Measurements from ENCODE around the gene KRT80. TPM values are rescaled to one million over a fixed set of nuclear protein-coding genes. Genes with fewer than 3 reads are reported as not detected.

The KRT80 gene
- total and polyA plus RNA-seq, 2 experiments from 2014 or later: not detected

DNA sequence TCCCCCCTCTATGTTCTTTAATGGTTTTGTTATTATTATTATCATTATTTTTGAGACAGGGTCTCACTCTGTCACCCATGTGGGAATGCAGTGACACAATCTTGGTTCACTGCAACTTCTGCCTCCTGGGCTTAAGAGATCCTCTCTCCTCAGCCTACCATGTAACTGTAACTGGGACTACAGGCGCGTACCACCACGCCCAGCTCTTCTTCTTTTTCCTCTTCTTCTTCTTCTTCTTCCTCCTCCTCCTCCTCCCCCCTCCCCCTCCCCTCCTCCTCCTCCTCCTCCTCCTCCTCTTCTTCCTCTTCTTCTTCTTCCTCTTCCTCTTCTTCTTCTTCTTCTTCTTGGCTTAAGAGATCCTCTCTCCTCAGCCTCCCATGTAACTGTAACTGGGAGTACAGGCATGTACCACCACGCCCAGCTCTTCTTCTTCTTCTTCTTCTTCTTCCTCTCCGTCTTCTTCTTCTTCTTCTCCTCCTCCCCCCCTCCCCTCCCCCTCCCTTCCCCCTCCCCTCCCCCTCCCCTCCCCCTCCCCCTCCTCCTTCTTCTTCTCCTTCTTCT is 35.9 kb upstream of the KRT80 start:
- Histone ChIP-seq H3K79me2 (replicated peaks; ENCODE audit: insufficient read depth) (no peaks in the 10 kb centered on the region), H3K4me3 (no peak overlapping the region), H3F3A (replicated peaks; ENCODE audit: low read depth) (no peaks in the 10 kb centered on the region), H3K36me3 (ENCODE audit: insufficient read depth) (no peaks in the 10 kb centered on the region), H4K20me1 (replicated peaks; ENCODE audit: insufficient read depth) (no peaks in the 10 kb centered on the region), H3K4me2 (no peak overlapping the region), H2AFZ (no peak overlapping the region), H3K27ac (ENCODE audit: low read depth) (no peak overlapping the region), H3K4me1 (ENCODE audit: insufficient read depth) (peaks cover 12% of the 10 kb centered on the region), H3K27me3 (ENCODE audit: insufficient read depth) (peaks cover 18% of the 10 kb centered on the region), H3K9me2 (ENCODE audit: insufficient read depth) (no peaks in the 10 kb centered on the region)
- TF ChIP-seq, protein P1, sequence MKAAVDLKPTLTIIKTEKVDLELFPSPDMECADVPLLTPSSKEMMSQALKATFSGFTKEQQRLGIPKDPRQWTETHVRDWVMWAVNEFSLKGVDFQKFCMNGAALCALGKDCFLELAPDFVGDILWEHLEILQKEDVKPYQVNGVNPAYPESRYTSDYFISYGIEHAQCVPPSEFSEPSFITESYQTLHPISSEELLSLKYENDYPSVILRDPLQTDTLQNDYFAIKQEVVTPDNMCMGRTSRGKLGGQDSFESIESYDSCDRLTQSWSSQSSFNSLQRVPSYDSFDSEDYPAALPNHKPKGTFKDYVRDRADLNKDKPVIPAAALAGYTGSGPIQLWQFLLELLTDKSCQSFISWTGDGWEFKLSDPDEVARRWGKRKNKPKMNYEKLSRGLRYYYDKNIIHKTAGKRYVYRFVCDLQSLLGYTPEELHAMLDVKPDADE (IDR thresholded peaks at IDR 0.05): no peak
- TF ChIP-seq, protein P2, sequence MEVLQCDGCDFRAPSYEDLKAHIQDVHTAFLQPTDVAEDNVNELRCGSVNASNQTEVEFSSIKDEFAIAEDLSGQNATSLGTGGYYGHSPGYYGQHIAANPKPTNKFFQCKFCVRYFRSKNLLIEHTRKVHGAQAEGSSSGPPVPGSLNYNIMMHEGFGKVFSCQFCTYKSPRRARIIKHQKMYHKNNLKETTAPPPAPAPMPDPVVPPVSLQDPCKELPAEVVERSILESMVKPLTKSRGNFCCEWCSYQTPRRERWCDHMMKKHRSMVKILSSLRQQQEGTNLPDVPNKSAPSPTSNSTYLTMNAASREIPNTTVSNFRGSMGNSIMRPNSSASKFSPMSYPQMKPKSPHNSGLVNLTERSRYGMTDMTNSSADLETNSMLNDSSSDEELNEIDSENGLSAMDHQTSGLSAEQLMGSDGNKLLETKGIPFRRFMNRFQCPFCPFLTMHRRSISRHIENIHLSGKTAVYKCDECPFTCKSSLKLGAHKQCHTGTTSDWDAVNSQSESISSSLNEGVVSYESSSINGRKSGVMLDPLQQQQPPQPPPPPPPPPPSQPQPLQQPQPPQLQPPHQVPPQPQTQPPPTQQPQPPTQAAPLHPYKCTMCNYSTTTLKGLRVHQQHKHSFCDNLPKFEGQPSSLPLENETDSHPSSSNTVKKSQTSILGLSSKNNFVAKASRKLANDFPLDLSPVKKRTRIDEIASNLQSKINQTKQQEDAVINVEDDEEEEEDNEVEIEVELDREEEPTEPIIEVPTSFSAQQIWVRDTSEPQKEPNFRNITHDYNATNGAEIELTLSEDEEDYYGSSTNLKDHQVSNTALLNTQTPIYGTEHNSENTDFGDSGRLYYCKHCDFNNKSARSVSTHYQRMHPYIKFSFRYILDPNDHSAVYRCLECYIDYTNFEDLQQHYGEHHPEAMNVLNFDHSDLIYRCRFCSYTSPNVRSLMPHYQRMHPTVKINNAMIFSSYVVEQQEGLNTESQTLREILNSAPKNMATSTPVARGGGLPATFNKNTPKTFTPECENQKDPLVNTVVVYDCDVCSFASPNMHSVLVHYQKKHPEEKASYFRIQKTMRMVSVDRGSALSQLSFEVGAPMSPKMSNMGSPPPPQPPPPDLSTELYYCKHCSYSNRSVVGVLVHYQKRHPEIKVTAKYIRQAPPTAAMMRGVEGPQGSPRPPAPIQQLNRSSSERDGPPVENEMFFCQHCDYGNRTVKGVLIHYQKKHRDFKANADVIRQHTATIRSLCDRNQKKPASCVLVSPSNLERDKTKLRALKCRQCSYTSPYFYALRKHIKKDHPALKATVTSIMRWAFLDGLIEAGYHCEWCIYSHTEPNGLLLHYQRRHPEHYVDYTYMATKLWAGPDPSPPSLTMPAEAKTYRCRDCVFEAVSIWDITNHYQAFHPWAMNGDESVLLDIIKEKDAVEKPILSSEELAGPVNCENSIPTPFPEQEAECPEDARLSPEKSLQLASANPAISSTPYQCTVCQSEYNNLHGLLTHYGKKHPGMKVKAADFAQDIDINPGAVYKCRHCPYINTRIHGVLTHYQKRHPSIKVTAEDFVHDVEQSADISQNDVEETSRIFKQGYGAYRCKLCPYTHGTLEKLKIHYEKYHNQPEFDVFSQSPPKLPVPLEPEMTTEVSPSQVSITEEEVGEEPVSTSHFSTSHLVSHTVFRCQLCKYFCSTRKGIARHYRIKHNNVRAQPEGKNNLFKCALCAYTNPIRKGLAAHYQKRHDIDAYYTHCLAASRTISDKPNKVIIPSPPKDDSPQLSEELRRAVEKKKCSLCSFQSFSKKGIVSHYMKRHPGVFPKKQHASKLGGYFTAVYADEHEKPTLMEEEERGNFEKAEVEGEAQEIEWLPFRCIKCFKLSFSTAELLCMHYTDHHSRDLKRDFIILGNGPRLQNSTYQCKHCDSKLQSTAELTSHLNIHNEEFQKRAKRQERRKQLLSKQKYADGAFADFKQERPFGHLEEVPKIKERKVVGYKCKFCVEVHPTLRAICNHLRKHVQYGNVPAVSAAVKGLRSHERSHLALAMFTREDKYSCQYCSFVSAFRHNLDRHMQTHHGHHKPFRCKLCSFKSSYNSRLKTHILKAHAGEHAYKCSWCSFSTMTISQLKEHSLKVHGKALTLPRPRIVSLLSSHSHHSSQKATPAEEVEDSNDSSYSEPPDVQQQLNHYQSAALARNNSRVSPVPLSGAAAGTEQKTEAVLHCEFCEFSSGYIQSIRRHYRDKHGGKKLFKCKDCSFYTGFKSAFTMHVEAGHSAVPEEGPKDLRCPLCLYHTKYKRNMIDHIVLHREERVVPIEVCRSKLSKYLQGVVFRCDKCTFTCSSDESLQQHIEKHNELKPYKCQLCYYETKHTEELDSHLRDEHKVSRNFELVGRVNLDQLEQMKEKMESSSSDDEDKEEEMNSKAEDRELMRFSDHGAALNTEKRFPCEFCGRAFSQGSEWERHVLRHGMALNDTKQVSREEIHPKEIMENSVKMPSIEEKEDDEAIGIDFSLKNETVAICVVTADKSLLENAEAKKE (CRISPR knock-in tag; IDR thresholded peaks at IDR 0.05): no peak
- no peak for TF ChIP-seq EZH2 (IDR thresholded peaks at IDR 0.05; ENCODE audit: low read depth, unreplicated experiment)
- no peak overlapping the region for H3K27ac Mint-ChIP-seq
- H3K27me3 Mint-ChIP-seq (ENCODE audit: insufficient read depth, low read depth, poor library complexity): peaks cover 26% of the 10 kb centered on the region
- H3K4me3 Mint-ChIP-seq: no peak overlapping the region
- H3K9me3 Mint-ChIP-seq: no peaks in the 10 kb centered on the region
- H3K4me1 Mint-ChIP-seq: peaks cover 24% of the 10 kb centered on the region
- no peak for DNase-seq (ENCODE audit: low spot score)
- ATAC-seq: no peak
- H3K36me3 Mint-ChIP-seq (ENCODE audit: low read depth): no peaks in the 10 kb centered on the region

DNA sequence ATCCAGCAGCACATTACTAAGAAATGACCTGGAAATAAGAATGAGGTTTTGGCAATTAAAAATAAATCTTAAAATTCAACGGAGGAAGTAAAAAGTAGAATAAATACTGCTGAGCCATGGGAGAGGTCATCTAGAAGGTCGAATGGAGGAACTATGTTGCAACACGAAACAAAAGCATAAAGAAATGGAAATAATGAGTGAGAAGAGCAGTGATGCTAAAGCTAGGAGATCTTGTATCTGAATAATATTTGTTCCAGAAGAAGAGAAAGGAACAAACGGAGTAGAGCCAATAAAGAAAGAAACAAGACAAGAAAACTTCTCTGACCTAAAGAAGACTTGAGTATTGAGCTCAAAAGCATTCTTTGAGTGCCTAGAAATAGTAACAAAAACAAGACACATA is 34.6 kb upstream of the KRT80 start:
- no peaks in the 10 kb centered on the region for H3K9me2 ChIP-seq (ENCODE audit: insufficient read depth)
- ATAC-seq (no peak), DNase-seq (ENCODE audit: low spot score) (no peak)
- no peaks in the 10 kb centered on the region for H3K36me3 ChIP-seq (ENCODE audit: insufficient read depth)
- no peak overlapping the region for H3K4me3 ChIP-seq
- no peaks in the 10 kb centered on the region for H3F3A ChIP-seq (replicated peaks; ENCODE audit: low read depth)
- peaks cover 5% of the 10 kb centered on the region for H3K27me3 ChIP-seq (ENCODE audit: insufficient read depth)
- H3K27ac Mint-ChIP-seq: no peak overlapping the region
- H4K20me1 ChIP-seq (replicated peaks; ENCODE audit: insufficient read depth): no peaks in the 10 kb centered on the region
- peaks cover 11% of the 10 kb centered on the region for H3K4me1 Mint-ChIP-seq
- no peak overlapping the region for H3K27ac ChIP-seq (ENCODE audit: low read depth)
- no peaks in the 10 kb centered on the region; the same call in 2 of the 3 replicates for H3K9me3 Mint-ChIP-seq
- H3K4me1 ChIP-seq (ENCODE audit: insufficient read depth): 0 out of 2 replicates have a peak, but pooled peaks cover 4% of the 10 kb centered on the region
- H3K36me3 Mint-ChIP-seq (ENCODE audit: low read depth): no peaks in the 10 kb centered on the region
- peaks cover 13% of the 10 kb centered on the region for H3K27me3 Mint-ChIP-seq (ENCODE audit: insufficient read depth, low read depth, poor library complexity)
- H2AFZ ChIP-seq: no peak overlapping the region
- H3K4me3 Mint-ChIP-seq: no peak overlapping the region
- no peak overlapping the region for H3K4me2 ChIP-seq
- no peaks in the 10 kb centered on the region for H3K79me2 ChIP-seq (replicated peaks; ENCODE audit: insufficient read depth)
- TF ChIP-seq EZH2 (IDR thresholded peaks at IDR 0.05; ENCODE audit: low read depth, unreplicated experiment): no peak
- TF ChIP-seq, protein P3, sequence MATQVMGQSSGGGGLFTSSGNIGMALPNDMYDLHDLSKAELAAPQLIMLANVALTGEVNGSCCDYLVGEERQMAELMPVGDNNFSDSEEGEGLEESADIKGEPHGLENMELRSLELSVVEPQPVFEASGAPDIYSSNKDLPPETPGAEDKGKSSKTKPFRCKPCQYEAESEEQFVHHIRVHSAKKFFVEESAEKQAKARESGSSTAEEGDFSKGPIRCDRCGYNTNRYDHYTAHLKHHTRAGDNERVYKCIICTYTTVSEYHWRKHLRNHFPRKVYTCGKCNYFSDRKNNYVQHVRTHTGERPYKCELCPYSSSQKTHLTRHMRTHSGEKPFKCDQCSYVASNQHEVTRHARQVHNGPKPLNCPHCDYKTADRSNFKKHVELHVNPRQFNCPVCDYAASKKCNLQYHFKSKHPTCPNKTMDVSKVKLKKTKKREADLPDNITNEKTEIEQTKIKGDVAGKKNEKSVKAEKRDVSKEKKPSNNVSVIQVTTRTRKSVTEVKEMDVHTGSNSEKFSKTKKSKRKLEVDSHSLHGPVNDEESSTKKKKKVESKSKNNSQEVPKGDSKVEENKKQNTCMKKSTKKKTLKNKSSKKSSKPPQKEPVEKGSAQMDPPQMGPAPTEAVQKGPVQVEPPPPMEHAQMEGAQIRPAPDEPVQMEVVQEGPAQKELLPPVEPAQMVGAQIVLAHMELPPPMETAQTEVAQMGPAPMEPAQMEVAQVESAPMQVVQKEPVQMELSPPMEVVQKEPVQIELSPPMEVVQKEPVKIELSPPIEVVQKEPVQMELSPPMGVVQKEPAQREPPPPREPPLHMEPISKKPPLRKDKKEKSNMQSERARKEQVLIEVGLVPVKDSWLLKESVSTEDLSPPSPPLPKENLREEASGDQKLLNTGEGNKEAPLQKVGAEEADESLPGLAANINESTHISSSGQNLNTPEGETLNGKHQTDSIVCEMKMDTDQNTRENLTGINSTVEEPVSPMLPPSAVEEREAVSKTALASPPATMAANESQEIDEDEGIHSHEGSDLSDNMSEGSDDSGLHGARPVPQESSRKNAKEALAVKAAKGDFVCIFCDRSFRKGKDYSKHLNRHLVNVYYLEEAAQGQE (IDR thresholded peaks at IDR 0.05; ENCODE audit: unreplicated experiment): no peak

All from GM23338 (cell line).